Astrocyte of the spinal cord (primary cell): ENCODE results near the gene RAP1GDS1.
A peak's percentile ranks its signal among the peaks of the same experiment; 100 is the strongest.

Experiments used
- DNase-seq: peaks from one replicate; pipeline ENCODE4 v3.0.0; 2011; ENCODE audit warnings: low read depth, low spot score
- H3K4me3 ChIP-seq: 2 replicates; pipeline ENCODE4 v1.5.1; 2011; ENCODE audit warnings: low read depth, mild to moderate bottlenecking, low read length, moderate library complexity
- in situ Hi-C: cut with HindIII; loops from 2 replicates; pipeline ENCODE4 v1.10.0; 2017; ENCODE audit warnings: low sequenced_read_pairs
- TF ChIP-seq, protein P1 (sequence below): IDR thresholded peaks from 2 replicates; pipeline ENCODE4 v1.5.1; 2012; ENCODE audit warnings: low read depth, mild to moderate bottlenecking, low read length, inconsistent platforms

RAP1GDS1 gene

DNA sequence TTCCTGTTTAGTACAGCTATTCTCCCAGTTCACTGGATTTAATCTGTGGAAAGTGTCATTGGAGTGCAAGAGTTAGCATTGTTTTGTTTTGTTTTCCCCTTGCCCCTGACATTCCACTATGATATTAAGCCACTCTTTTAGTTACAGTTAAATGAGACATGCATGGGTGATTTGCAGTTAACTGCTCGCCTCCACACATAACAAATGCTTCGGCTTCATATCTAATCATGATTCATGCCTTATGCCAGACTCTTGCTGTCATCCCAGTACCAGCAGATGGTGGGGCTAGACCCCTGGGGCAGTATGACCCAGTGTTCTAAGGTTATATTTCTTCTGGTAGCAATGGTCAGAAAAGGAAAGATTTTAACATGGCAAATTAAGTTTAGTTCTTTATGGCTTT lies 80.1 kb downstream of the RAP1GDS1 start:
- DNase-seq: peak; percentile 32
- TF ChIP-seq, protein P1, sequence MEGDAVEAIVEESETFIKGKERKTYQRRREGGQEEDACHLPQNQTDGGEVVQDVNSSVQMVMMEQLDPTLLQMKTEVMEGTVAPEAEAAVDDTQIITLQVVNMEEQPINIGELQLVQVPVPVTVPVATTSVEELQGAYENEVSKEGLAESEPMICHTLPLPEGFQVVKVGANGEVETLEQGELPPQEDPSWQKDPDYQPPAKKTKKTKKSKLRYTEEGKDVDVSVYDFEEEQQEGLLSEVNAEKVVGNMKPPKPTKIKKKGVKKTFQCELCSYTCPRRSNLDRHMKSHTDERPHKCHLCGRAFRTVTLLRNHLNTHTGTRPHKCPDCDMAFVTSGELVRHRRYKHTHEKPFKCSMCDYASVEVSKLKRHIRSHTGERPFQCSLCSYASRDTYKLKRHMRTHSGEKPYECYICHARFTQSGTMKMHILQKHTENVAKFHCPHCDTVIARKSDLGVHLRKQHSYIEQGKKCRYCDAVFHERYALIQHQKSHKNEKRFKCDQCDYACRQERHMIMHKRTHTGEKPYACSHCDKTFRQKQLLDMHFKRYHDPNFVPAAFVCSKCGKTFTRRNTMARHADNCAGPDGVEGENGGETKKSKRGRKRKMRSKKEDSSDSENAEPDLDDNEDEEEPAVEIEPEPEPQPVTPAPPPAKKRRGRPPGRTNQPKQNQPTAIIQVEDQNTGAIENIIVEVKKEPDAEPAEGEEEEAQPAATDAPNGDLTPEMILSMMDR: no peak

DNA sequence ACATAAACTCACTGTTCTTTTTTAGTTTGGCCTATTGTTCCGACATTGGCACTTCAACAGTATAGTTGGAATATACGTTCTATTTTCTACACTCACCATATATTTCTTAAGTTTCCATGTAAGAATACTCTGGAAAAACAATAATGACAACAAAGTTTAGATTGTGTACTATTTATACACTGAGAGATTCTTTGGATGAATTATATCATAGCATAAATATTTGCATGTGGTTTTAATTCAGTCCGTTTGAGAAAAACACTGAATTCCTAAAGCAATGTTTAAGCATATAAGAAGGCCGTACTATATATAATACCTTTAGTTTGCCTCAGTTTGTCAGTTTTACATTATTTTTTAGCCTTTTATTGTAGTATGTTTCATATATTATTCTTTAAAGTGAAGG lies 82.4 kb downstream of the RAP1GDS1 start:
- no peak overlapping the region for H3K4me3 ChIP-seq
- no peak for DNase-seq
- TF ChIP-seq, protein P1: no peak
- in situ Hi-C loops: no loop called here

More for the DNA sequence above, 80.1 kb downstream of the RAP1GDS1 start:
- no peak overlapping the region for H3K4me3 ChIP-seq
- in situ Hi-C loops: no loop called here

DNA sequence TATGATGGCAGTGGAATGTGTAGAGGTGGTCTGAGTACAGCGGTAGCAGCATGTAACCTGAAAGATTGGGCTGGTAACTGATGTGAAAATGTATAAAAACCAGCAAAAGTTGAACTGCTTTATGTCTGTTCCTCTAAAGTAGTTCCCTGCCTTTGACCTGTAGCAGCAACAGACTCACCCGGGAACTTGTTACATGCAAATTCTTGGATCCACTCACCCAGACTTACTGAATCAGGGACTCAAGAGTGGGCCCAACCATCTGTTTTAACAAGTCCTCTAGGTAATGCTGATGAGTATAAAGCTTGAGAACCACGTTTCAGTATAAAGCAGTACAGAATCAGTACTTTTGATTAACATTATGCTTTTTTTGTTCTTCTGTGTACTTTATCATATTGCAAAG lies 84.7 kb downstream of the RAP1GDS1 start:
- in situ Hi-C loops: no loop called here
- no peak for DNase-seq
- TF ChIP-seq, protein P1: no peak
- H3K4me3 ChIP-seq: no peak overlapping the region

DNA sequence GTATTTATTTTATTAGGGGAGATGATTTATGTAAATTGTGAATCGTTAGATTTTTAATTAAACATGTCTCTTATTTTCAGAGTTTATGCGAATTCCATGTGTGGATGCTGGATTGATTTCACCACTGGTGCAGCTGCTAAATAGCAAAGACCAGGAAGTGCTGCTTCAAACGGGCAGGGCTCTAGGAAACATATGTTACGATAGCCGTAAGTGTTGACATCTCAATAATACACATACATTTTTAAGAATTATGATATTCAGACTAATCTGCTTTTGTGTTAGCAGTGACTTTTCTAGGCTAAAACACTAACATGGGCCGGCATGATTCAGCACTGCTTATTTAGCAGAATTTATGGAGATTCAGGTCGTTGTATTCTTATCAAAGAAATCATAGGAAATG lies 91.2 kb downstream of the RAP1GDS1 start:
- H3K4me3 ChIP-seq: no peak overlapping the region
- TF ChIP-seq, protein P1: no peak
- DNase-seq: no peak

DNA sequence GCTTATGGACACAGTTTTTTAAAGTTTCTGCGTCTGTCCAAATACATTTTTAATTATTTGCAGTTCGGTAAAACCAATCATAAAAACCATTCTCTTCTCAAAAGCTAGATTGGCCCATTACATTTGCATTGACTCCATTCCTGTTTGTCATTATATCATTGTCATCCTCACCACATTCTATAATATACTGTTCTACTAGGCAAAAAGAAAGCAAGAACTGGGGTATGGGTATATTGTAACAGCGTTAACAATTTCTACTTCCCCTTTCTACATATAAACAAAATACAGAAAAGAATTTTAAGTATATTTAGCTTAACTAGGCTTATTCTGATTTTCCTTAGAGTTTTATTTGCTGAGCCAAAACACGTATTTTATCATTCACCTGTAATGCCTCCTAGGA lies 91.8 kb downstream of the RAP1GDS1 start:
- no peak for DNase-seq
- H3K4me3 ChIP-seq: no peak overlapping the region
- in situ Hi-C loops: no loop called here
- TF ChIP-seq, protein P1: no peak

More for the DNA sequence above, 91.2 kb downstream of the RAP1GDS1 start:
- in situ Hi-C loops: no loop called here

DNA sequence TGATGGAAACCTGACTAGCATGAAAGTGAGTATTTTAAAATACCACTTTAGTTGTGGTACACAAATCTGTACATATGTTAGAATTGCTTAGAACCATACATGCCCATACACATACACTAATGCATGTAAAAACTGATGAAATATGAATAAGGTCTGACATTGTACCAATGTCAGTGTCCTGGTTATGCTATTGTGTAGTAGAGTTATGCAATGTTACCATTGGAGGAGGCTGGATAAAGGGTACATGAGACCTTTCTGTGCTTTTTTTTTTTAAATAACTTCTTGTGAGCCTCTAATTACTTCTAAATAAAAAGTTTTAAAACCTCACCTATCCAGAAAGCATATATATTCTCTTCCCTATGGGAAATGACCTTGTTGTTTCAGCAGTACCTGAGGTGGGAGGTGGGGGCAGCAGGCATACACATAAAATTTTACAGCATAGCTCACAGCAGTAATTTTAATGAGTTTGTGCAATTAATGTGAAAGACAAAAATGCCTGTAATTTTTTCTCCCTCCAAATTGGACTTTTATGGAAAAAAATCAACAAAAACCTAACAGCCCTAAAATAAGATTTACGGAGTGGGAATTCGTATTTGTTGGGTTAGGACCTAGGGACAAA lies 97.6 kb downstream of the RAP1GDS1 start:
- in situ Hi-C loops: no loop called here
- TF ChIP-seq, protein P1: no peak

More for the DNA sequence above, 97.6 kb downstream of the RAP1GDS1 start:
- no peak overlapping the region for H3K4me3 ChIP-seq
- DNase-seq: no peak
